Measurements from ENCODE around the gene ANKRD44. TPM values are rescaled to one million over a fixed set of nuclear protein-coding genes. Genes with fewer than 3 reads are reported as not detected.

ANKRD44 gene
- total RNA-seq, 1 experiment from 2014 or later: 7.8 TPM

DNA sequence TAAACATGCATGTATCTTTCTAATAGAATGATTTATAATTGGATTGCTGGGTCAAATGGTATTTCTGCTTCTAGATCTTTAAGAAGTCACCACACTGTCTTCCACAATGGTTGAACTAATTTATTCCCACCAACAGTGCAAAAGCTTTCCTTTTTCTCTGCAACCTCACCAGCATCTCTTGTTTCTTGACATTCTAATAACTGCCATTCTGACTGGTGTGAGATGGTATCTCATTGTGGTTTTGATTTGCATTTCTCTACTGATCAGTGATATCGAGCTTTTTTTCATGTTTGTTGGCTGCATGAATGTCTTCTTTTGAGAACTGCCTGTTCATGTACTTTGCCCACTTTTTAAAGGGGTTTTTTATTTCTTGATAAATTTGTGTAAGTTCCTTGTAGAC lies 182.5 kb downstream of the ANKRD44 start:
- BruUV-seq (replicated peaks): no TSS peak
- no peaks in the 10 kb centered on the region for H3K27me3 ChIP-seq (ENCODE audit: control insufficient read depth, insufficient read depth, low read length)
- POLR2A ChIA-PET: no interaction called here
- in situ Hi-C loops (cut with HindIII; ENCODE audit: low pct_unique_long_range_greater_than_20kb, low sequenced_read_pairs) (no loop called here), intact Hi-C loops (cut with micrococcal nuclease; ENCODE audit: unreplicated experiment) (loop anchor here (5.0 kb wide), 1 partner anchor 249 kb away; no protein-coding TSS in a partner anchor)
- no peak overlapping the region for H3K4me3 ChIP-seq (ENCODE audit: low read depth in 2 of 2, low read length in 2 of 2)
- H3K4me1 ChIP-seq (ENCODE audit: control insufficient read depth, insufficient read depth, low read length): no peaks in the 10 kb centered on the region
- no peak overlapping the region for H3K27ac ChIP-seq (ENCODE audit: low read length)
- DNase-seq (ENCODE audit: low read depth, low spot score) (no peak), ATAC-seq (no peak)
- no peaks in the 10 kb centered on the region for H3K36me3 ChIP-seq (ENCODE audit: control insufficient read depth, insufficient read depth, low read length)
- TF ChIP-seq TCF7L2 (IDR thresholded peaks at IDR 0.05; ENCODE audit: low read depth, low read length): no peak
- TF ChIP-seq, protein P1, sequence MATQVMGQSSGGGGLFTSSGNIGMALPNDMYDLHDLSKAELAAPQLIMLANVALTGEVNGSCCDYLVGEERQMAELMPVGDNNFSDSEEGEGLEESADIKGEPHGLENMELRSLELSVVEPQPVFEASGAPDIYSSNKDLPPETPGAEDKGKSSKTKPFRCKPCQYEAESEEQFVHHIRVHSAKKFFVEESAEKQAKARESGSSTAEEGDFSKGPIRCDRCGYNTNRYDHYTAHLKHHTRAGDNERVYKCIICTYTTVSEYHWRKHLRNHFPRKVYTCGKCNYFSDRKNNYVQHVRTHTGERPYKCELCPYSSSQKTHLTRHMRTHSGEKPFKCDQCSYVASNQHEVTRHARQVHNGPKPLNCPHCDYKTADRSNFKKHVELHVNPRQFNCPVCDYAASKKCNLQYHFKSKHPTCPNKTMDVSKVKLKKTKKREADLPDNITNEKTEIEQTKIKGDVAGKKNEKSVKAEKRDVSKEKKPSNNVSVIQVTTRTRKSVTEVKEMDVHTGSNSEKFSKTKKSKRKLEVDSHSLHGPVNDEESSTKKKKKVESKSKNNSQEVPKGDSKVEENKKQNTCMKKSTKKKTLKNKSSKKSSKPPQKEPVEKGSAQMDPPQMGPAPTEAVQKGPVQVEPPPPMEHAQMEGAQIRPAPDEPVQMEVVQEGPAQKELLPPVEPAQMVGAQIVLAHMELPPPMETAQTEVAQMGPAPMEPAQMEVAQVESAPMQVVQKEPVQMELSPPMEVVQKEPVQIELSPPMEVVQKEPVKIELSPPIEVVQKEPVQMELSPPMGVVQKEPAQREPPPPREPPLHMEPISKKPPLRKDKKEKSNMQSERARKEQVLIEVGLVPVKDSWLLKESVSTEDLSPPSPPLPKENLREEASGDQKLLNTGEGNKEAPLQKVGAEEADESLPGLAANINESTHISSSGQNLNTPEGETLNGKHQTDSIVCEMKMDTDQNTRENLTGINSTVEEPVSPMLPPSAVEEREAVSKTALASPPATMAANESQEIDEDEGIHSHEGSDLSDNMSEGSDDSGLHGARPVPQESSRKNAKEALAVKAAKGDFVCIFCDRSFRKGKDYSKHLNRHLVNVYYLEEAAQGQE (IDR thresholded peaks at IDR 0.05; ENCODE audit: insufficient read depth in 1 of 2, low read depth in 2 of 2, low read length in 1 of 2): no peak
- TF ChIP-seq, protein P2, sequence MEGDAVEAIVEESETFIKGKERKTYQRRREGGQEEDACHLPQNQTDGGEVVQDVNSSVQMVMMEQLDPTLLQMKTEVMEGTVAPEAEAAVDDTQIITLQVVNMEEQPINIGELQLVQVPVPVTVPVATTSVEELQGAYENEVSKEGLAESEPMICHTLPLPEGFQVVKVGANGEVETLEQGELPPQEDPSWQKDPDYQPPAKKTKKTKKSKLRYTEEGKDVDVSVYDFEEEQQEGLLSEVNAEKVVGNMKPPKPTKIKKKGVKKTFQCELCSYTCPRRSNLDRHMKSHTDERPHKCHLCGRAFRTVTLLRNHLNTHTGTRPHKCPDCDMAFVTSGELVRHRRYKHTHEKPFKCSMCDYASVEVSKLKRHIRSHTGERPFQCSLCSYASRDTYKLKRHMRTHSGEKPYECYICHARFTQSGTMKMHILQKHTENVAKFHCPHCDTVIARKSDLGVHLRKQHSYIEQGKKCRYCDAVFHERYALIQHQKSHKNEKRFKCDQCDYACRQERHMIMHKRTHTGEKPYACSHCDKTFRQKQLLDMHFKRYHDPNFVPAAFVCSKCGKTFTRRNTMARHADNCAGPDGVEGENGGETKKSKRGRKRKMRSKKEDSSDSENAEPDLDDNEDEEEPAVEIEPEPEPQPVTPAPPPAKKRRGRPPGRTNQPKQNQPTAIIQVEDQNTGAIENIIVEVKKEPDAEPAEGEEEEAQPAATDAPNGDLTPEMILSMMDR (IDR thresholded peaks at IDR 0.05): no peak
- TF ChIP-seq SIN3A (IDR thresholded peaks at IDR 0.05; ENCODE audit: borderline replicate concordance, insufficient read depth, low read depth, low read length): no peak
- TF ChIP-seq POLR2AphosphoS5 (IDR thresholded peaks at IDR 0.05; ENCODE audit: low read depth, low read length): no peak
- H3K9me3 ChIP-seq (ENCODE audit: control insufficient read depth, insufficient read depth, low read depth, low read length): no peaks in the 10 kb centered on the region
- CTCF ChIA-PET: interaction anchor here (1.5 kb wide), 1 partner anchor 15 kb away, joined by 3 read pairs; no protein-coding TSS in a partner anchor

DNA sequence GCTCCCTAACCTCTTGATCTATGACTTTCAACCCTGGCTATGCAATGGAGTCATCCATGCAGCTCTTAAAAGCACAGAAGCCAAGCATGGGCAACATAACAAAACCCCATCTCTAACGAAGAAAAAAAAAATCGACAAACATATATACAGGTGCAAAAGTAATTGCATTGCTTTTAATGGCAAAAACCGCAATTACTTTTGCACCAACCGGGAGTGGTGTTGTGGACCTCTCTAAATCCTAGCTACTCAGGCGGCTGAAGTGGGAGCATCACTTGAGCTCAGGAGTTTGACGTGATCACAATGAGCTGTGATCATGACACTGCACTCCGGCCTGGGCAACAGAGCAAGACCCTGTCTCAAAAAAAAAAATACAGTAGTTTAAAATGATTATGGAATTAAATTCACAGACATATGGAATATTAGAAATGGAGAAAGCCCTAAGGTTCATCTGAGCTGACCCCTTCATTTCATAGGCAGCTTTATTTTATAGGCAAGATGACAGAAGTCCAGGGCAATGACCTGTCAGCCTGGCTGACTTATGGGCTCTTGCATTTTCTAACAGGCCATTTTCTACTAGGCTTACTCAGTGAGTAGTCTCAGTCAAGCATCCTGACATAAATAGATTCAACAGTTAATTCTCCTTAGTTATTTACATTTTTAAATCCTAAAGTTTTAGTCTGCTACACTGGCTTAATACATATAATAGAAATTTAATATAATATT lies 183.8 kb downstream of the ANKRD44 start:
- Histone ChIP-seq H3K36me3 (ENCODE audit: control insufficient read depth, insufficient read depth, low read length) (no peaks in the 10 kb centered on the region), H3K4me3 (ENCODE audit: low read depth in 2 of 2, low read length in 2 of 2) (no peak overlapping the region), H3K4me1 (ENCODE audit: control insufficient read depth, insufficient read depth, low read length) (no peaks in the 10 kb centered on the region), H3K27me3 (ENCODE audit: control insufficient read depth, insufficient read depth, low read length) (no peaks in the 10 kb centered on the region), H3K9me3 (ENCODE audit: control insufficient read depth, insufficient read depth, low read depth, low read length) (no peaks in the 10 kb centered on the region), H3K27ac (ENCODE audit: low read length) (no peak overlapping the region)
- ChIA-PET CTCF (interaction anchor here (0.5 to 1.5 kb wide), 2 partner anchors 8 to 13 kb away, joined by 3 read pairs; no protein-coding TSS in a partner anchor), POLR2A (no interaction called here)
- in situ Hi-C loops (cut with HindIII; ENCODE audit: low pct_unique_long_range_greater_than_20kb, low sequenced_read_pairs) (no loop called here), intact Hi-C loops (cut with micrococcal nuclease; ENCODE audit: unreplicated experiment) (loop anchor here (5.0 kb wide), 1 partner anchor 251 kb away; no protein-coding TSS in a partner anchor)
- ATAC-seq (no peak), DNase-seq (ENCODE audit: low read depth, low spot score) (no peak)
- TF ChIP-seq, protein P2 (IDR thresholded peaks at IDR 0.05): no peak
- TF ChIP-seq POLR2AphosphoS5 (IDR thresholded peaks at IDR 0.05; ENCODE audit: low read depth, low read length) (no peak), TCF7L2 (IDR thresholded peaks at IDR 0.05; ENCODE audit: low read depth, low read length) (no peak), SIN3A (IDR thresholded peaks at IDR 0.05; ENCODE audit: borderline replicate concordance, insufficient read depth, low read depth, low read length) (no peak)
- TF ChIP-seq, protein P1 (IDR thresholded peaks at IDR 0.05; ENCODE audit: insufficient read depth in 1 of 2, low read depth in 2 of 2, low read length in 1 of 2): no peak
- BruUV-seq (replicated peaks): no TSS peak
